Ishikawa (cell line): ENCODE measurements around the gene OR2T8.

ENCODE experiments used
- CEBPB ChIP-seq: IDR thresholded peaks from 2 replicates; pipeline ENCODE4 v1.6.1; 2012
- CREB1 ChIP-seq: IDR thresholded peaks from 2 replicates; pipeline ENCODE4 v1.6.1; 2012; ENCODE audit warnings: low read depth
- EGR1 ChIP-seq: IDR thresholded peaks from 2 replicates; pipeline ENCODE4 v1.6.1; 2012
- EP300 ChIP-seq: IDR thresholded peaks from 2 replicates; pipeline ENCODE4 v1.6.1; 2012; ENCODE audit warnings: borderline replicate concordance
- FOXM1 ChIP-seq: IDR thresholded peaks from 2 replicates; pipeline ENCODE4 v1.6.1; 2012; ENCODE audit warnings: low read depth, borderline replicate concordance
- NFIC ChIP-seq: IDR thresholded peaks from 2 replicates; pipeline ENCODE4 v1.6.1; 2012
- RAD21 ChIP-seq: IDR thresholded peaks from 2 replicates; pipeline ENCODE4 v1.6.1; 2012; ENCODE audit warnings: low read depth
- TAF1 ChIP-seq: IDR thresholded peaks from 2 replicates; pipeline ENCODE4 v1.6.1; 2012; ENCODE audit warnings: low read depth, mild to moderate bottlenecking
- TCF12 ChIP-seq: IDR thresholded peaks from 2 replicates; pipeline ENCODE4 v1.6.1; 2012; ENCODE audit warnings: low read depth
- TEAD4 ChIP-seq: IDR thresholded peaks from 2 replicates; pipeline ENCODE4 v1.6.1; 2012
- YY1 ChIP-seq: IDR thresholded peaks from 2 replicates; pipeline ENCODE4 v1.6.1; 2012; ENCODE audit warnings: low read depth
- TF ChIP-seq, protein P1 (sequence below): IDR thresholded peaks from 2 replicates; pipeline ENCODE4 v1.6.1; 2012
- TF ChIP-seq, protein P2 (sequence below): IDR thresholded peaks from 2 replicates; pipeline ENCODE4 v1.6.1; 2012
- TF ChIP-seq, protein P3 (sequence below): IDR thresholded peaks from 2 replicates; pipeline ENCODE4 v1.6.1; 2012; ENCODE audit warnings: low read depth, mild to moderate bottlenecking

DNA sequence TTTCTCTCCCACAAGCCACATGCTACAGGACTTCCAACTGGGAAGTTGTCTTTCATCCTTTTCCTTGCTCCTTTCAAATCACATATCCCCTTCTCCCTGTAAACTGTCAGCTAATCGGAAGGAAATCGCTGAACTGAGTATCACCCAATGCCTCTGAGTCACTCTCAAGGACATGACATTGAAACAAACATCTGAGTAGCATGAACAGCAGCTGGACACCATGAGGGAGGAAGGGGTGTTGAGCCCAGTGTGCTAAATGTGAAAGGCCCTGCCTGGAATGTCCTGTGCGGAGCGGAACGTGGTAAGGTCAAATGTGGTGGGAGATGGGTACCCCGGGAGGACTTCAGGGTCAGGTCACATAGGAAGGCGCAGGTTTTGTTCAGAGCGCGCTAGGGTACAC lies 4.8 kb downstream of the OR2T8 start, which contains the start of gene OR2AJ1:
- TF ChIP-seq, protein P1, sequence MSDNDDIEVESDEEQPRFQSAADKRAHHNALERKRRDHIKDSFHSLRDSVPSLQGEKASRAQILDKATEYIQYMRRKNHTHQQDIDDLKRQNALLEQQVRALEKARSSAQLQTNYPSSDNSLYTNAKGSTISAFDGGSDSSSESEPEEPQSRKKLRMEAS = no peak
- TF ChIP-seq EP300 (no peak), RAD21 (no peak), TCF12 (no peak), TEAD4 (no peak), YY1 (no peak), NFIC (no peak), FOXM1 (no peak), CREB1 (no peak), CEBPB (no peak), EGR1 (no peak), TAF1 (no peak)
- TF ChIP-seq, protein P2, sequence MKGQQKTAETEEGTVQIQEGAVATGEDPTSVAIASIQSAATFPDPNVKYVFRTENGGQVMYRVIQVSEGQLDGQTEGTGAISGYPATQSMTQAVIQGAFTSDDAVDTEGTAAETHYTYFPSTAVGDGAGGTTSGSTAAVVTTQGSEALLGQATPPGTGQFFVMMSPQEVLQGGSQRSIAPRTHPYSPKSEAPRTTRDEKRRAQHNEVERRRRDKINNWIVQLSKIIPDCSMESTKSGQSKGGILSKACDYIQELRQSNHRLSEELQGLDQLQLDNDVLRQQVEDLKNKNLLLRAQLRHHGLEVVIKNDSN = no peak
- TF ChIP-seq, protein P3, sequence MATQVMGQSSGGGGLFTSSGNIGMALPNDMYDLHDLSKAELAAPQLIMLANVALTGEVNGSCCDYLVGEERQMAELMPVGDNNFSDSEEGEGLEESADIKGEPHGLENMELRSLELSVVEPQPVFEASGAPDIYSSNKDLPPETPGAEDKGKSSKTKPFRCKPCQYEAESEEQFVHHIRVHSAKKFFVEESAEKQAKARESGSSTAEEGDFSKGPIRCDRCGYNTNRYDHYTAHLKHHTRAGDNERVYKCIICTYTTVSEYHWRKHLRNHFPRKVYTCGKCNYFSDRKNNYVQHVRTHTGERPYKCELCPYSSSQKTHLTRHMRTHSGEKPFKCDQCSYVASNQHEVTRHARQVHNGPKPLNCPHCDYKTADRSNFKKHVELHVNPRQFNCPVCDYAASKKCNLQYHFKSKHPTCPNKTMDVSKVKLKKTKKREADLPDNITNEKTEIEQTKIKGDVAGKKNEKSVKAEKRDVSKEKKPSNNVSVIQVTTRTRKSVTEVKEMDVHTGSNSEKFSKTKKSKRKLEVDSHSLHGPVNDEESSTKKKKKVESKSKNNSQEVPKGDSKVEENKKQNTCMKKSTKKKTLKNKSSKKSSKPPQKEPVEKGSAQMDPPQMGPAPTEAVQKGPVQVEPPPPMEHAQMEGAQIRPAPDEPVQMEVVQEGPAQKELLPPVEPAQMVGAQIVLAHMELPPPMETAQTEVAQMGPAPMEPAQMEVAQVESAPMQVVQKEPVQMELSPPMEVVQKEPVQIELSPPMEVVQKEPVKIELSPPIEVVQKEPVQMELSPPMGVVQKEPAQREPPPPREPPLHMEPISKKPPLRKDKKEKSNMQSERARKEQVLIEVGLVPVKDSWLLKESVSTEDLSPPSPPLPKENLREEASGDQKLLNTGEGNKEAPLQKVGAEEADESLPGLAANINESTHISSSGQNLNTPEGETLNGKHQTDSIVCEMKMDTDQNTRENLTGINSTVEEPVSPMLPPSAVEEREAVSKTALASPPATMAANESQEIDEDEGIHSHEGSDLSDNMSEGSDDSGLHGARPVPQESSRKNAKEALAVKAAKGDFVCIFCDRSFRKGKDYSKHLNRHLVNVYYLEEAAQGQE = no peak
